ENCODE results near the gene UBE2E3.

DNA sequence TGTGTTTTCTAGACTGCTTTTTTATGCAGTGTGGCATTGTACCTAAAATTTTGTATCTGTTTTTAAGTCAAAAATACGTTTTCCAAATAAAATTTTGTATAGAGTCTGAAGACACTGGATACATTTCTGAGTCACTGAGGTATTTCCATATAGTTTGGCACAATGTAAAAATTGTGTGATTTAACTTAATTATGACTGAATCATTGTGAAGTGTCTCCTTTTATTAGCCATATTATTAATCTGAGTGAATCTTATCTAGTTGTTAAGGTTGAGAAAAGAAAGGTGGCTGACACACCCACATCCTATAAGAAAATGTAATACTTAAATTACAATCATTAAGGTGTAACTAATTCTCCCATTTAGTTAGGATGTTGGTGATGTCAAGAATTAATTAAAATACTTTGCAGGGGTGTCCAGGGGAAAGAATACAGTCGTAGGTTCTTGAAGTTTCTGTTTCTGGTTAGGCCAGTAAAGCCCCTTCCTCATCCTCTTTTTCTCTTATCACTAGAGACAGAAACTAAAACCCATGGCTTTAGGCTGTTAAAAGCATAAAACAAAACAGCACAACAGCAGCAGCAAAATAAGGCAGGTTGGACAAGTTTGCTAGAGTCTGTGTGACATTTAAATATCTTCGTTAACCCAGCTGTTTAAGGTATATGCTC, 71.6 kb downstream of the UBE2E3 start:
- TF ChIP-seq EZH2 (IDR thresholded peaks at IDR 0.05) (no peak), FOXP2 (optimal IDR thresholded peaks at IDR 0.05; ENCODE audit: control extremely low read depth, extremely low read length, insufficient read depth) (no peak)
